Pons (tissue), 1 donor: ENCODE data around the gene C1QTNF6.

Source experiments
- DNase-seq: peaks from one replicate; pipeline ENCODE4 v3.0.0-alpha.2; 2016; ENCODE audit warnings: low spot score

Gene C1QTNF6

GRCh38 chr22:37162221-37163095 is 25.6 kb downstream of the C1QTNF6 start:
- no peak for DNase-seq

GRCh38 chr22:37161443-37161842 is 26.6 kb downstream of the C1QTNF6 start:
- no peak for DNase-seq

GRCh38 chr22:37160027-37160426 is 28.0 kb downstream of the C1QTNF6 start:
- DNase-seq, result no peak

GRCh38 chr22:37158963-37159290 is 29.1 kb downstream of the C1QTNF6 start:
- DNase-seq, result no peak

- no peak for DNase-seq
These were observed 30.3 kb downstream of the C1QTNF6 start for GRCh38 chr22:37157516-37158285.

GRCh38 chr22:37156686-37157435 is 31.2 kb downstream of the C1QTNF6 start:
- no peak for DNase-seq

- DNase-seq, result no peak
These were observed 32.1 kb downstream of the C1QTNF6 start for GRCh38 chr22:37155971-37156370.

- no peak for DNase-seq
These were observed 32.9 kb downstream of the C1QTNF6 start for GRCh38 chr22:37154925-37155712.

- DNase-seq, result no peak
These were observed 34.1 kb downstream of the C1QTNF6 start for GRCh38 chr22:37153901-37154300.

GRCh38 chr22:37151401-37151800 is 36.6 kb downstream of the C1QTNF6 start:
- DNase-seq, result no peak

- DNase-seq, result no peak
These were observed 37.3 kb downstream of the C1QTNF6 start for GRCh38 chr22:37150701-37151100.

- no peak for DNase-seq
These were observed 39.0 kb downstream of the C1QTNF6 start for GRCh38 chr22:37148742-37149665.

- no peak for DNase-seq
These were observed 39.9 kb downstream of the C1QTNF6 start for GRCh38 chr22:37148031-37148651.

- DNase-seq, result no peak
These were observed 40.7 kb downstream of the C1QTNF6 start for GRCh38 chr22:37147186-37147990.

GRCh38 chr22:37146507-37147180 is 41.4 kb downstream of the C1QTNF6 start:
- DNase-seq, result no peak

GRCh38 chr22:37146051-37146385 is 42.0 kb downstream of the C1QTNF6 start:
- DNase-seq, result no peak

- no peak for DNase-seq
These were observed 42.6 kb downstream of the C1QTNF6 start for GRCh38 chr22:37145180-37146050.

GRCh38 chr22:37144180-37144554 is 43.9 kb downstream of the C1QTNF6 start:
- DNase-seq, result no peak
